HepG2 (cell line): Measurements from ENCODE around the gene TPRG1L. TPM values are rescaled to one million over a fixed set of nuclear protein-coding genes. Genes with fewer than 3 reads are reported as not detected.

Source experiments
- ATAC-seq: fragments of 200-7000 bp; cut with Tn5 transposase; 3 replicates; pipeline ENCODE4 v1.9.1; 2020; ENCODE audit warnings: mild to moderate bottlenecking, moderate library complexity
- BruUV-seq: library from RNA; stranded (reverse); fragments of 400-500 nt; replicated peaks from 2 replicates; lab custom pipeline; 2021; lab: Mats Ljungman, UMichigan
- CTCF ChIA-PET: fragments of 300-600 bp; formaldehyde crosslinking; extraction: SDS; loops from one replicate; lab custom pipeline; 2021; ENCODE audit warnings: low total read pairs, inconsistent platforms, low intra/inter-chr PET ratio; lab: Yijun Ruan, JAX
- POLR2A ChIA-PET: fragments of 350-600 bp; sonication (Branson Sonifier 250); formaldehyde crosslinking; loops from one replicate; lab custom pipeline; 2020; ENCODE audit warnings: antibody characterized with exemption, inconsistent platforms; lab: Yijun Ruan, JAX
- DNase-seq: peaks from one replicate; pipeline ENCODE4 v3.0.0-alpha.2; 2015; ENCODE audit warnings: low spot score
- FAIRE-seq: peaks from 3 replicates; lab custom pipeline; 2011; peaks lifted over from hg19 to GRCh38; lab: Jason Lieb, UNC
- H2AFZ ChIP-seq: one replicate; pipeline ENCODE4 v1.6.1; 2011; ENCODE audit warnings: low read length, inconsistent platforms
- H3K27ac ChIP-seq: fragments of 300-600 bp; 3 replicates; pipeline ENCODE4 v1.8.0; 2011; ENCODE audit warnings: mixed run types, mild to moderate bottlenecking, mixed read lengths, low read length, inconsistent platforms; ENCODE audit not compliant: insufficient read depth; ENCODE audit errors: extremely low read length
- H3K27me3 ChIP-seq, 2 experiments: fragments of 200-600 bp in 1 of 2; 2 replicates in 1 of 2; 3 replicates in 1 of 2; pipeline versions ENCODE4 v1.6.0 to v1.8.0; 2011; ENCODE audit warnings: low read length in 2 of 2, mild to moderate bottlenecking in 2 of 2, moderate library complexity in 2 of 2, inconsistent platforms in 1 of 2; ENCODE audit not compliant: insufficient read depth in 2 of 2, control insufficient read depth in 1 of 2
- H3K36me3 ChIP-seq, 2 experiments: fragments of 200-600 bp in 1 of 2; replicated peaks in 1 of 2; 2 replicates in 1 of 2; 3 replicates in 1 of 2; pipeline versions ENCODE4 v1.5.1 to v1.8.0; 2011; ENCODE audit warnings: low read length in 2 of 2, inconsistent platforms in 1 of 2; ENCODE audit not compliant: insufficient read depth in 2 of 2, control insufficient read depth in 1 of 2
- H3K4me1 ChIP-seq: 2 replicates; pipeline ENCODE4 v1.5.1; 2012; ENCODE audit warnings: low read length, inconsistent platforms; ENCODE audit not compliant: insufficient read depth
- H3K4me2 ChIP-seq: 2 replicates; pipeline ENCODE4 v1.6.0; 2011; ENCODE audit warnings: low read depth, low read length, inconsistent platforms
- H3K4me3 ChIP-seq, 3 experiments: fragments of 200-600 bp in 1 of 3; sonication (generic), shearing (Covaris generic) in 1 of 3; replicated peaks in 1 of 3; 2 replicates each; pipeline ENCODE4 v1.5.1; 2011 to 2016; ENCODE audit warnings: low read length in 3 of 3, inconsistent platforms in 2 of 3, low read depth in 2 of 3, mild to moderate bottlenecking in 2 of 3, control low read depth in 1 of 3, mixed read lengths in 1 of 3; ENCODE audit not compliant: insufficient read depth in 1 of 3
- H3K79me2 ChIP-seq: one replicate; pipeline ENCODE4 v1.6.1; 2011; ENCODE audit warnings: low read length, inconsistent platforms; ENCODE audit not compliant: insufficient read depth
- H3K9ac ChIP-seq: 2 replicates; pipeline ENCODE4 v1.6.0; 2011; ENCODE audit warnings: mild to moderate bottlenecking, low read depth, low read length, inconsistent platforms; ENCODE audit not compliant: insufficient read depth
- H3K9me3 ChIP-seq: 2 replicates; pipeline ENCODE4 v1.5.1; 2012; ENCODE audit warnings: mild to moderate bottlenecking, low read length
- H4K20me1 ChIP-seq: 2 replicates; pipeline ENCODE4 v1.6.0; 2011; ENCODE audit warnings: inconsistent platforms, mild to moderate bottlenecking, low read length, moderate library complexity; ENCODE audit not compliant: insufficient read depth
- ATF7 ChIP-seq, 2 experiments: fragments of 450-650 bp in 1 of 2; sonication (generic) in 1 of 2; formaldehyde crosslinking in 1 of 2; IDR thresholded peaks; 2 replicates each; pipeline versions ENCODE4 v1.4.0 to v1.6.1; 2016 to 2020; ENCODE audit warnings: antibody characterized with exemption in 1 of 2, mild to moderate bottlenecking in 1 of 2, missing genetic modification reagents in 1 of 2
- EZH2 ChIP-seq: conservative IDR thresholded peaks from 2 replicates; pipeline ENCODE4 v1.6.1; 2012; ENCODE audit warnings: mild to moderate bottlenecking, low read depth, low read length, moderate library complexity
- ZHX2 ChIP-seq, 2 experiments: sonication (generic) in 1 of 2; formaldehyde crosslinking in 1 of 2; IDR thresholded peaks; 2 replicates each; pipeline versions ENCODE4 v1.6.1 to v1.9.0; 2014 to 2022; ENCODE audit warnings: antibody characterized with exemption in 1 of 2, borderline replicate concordance in 1 of 2, inconsistent platforms in 1 of 2, low read depth in 1 of 2, missing genetic modification reagents in 1 of 2
- WGBS: methylation state at CpG from one replicate; pipeline ENCODE4 v1.1.6; 2017; ENCODE audit warnings: low lambda C conversion rate; 5-methylcytosine and 5-hydroxymethylcytosine counted together
- in situ Hi-C: cut with HindIII; loops from 2 replicates; pipeline ENCODE4 v1.10.0; 2017; ENCODE audit warnings: low pct_unique_long_range_greater_than_20kb; ENCODE audit not compliant: extremely low pct_ligation_motif_present
- intact Hi-C: fragments of 100-400 bp; cut with micrococcal nuclease; formaldehyde crosslinking; loops from one replicate; pipeline ENCODE4 v1.10.0; 2022; ENCODE audit not compliant: unreplicated experiment
- polyA plus RNA-seq, 8 experiments: library from polyadenylated mRNA; depleted of rRNA in 3 of 8; stranded (reverse) in 7 of 8; unstranded in 1 of 8; fragments of >200 nt; fragmentation: Illumina TruSeq in 4 of 8; extraction: Trizol in 4 of 8; gene quantifications; 2 replicates each; pipeline versions ENCODE4 v1.2.1 to v1.2.3, GENCODE V29; 2011 to 2016; ENCODE audit warnings: low read depth in 4 of 8, missing spikeins in 1 of 8, mixed read lengths in 1 of 8; ENCODE audit not compliant: insufficient read depth in 1 of 8
- total RNA-seq, 5 experiments: library from RNA; depleted of rRNA; stranded (reverse); fragments of >200 nt; fragmentation: Illumina TruSeq; extraction: Trizol; gene quantifications; 2 replicates each; pipeline ENCODE4 v1.2.3, GENCODE V29; 2016; ENCODE audit warnings: low read depth in 1 of 5

The TPRG1L gene
- total and polyA plus RNA-seq, 2 of the 13 experiments (the other 11 are each of a cell fraction or from before 2014, with no cell fraction given), result 21.3 to 37.4 TPM

DNA sequence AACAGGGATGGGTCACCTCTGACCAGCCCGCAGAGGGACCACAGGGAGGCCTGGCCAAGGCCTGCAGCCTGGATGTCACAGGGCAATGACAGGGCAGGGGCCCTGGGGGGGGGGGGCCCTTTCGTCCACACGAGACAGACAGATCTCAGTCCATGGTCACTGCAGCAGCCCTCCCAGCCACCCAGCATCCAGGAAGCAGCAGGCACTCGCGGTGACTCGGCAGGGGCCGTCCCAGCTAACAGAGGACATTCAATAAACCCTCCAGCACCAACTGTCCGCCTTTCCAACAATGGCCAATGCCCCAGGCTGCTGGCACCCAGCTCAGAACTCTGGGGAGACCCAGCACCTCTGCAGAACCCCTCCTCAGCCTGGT is 46.4 kb upstream of the TPRG1L start:
- 60% methylated on average over 1 of the region's 8 CpGs for WGBS
- in situ Hi-C loops (no loop called here), intact Hi-C loops (no loop called here)
- FAIRE-seq (no peak), ATAC-seq (no peak), DNase-seq (no peak)
- Histone ChIP-seq H3K79me2 (no peaks in the 10 kb centered on the region), H3K9ac (no peak overlapping the region), H3K36me3 (no peaks in the 10 kb centered on the region), H3K4me3 (no peak overlapping the region), H3K27me3 (peaks cover 19 to 45% of the 10 kb centered on the region in 2 experiments), H3K27ac (no peak overlapping the region), H3K9me3 (no peaks in the 10 kb centered on the region), H3K4me1 (no peaks in the 10 kb centered on the region), H4K20me1 (no peaks in the 10 kb centered on the region), H2AFZ (no peak overlapping the region), H3K4me2 (no peak overlapping the region)
- 0 out of 2 replicates have a peak, but pooled peaks have one; percentile 8 for TF ChIP-seq EZH2
- no peak for TF ChIP-seq ATF7 (IDR thresholded peaks at IDR 0.05)
- TF ChIP-seq ATF7 (CRISPR knock-in tag; IDR thresholded peaks at IDR 0.05), result no peak
- TF ChIP-seq ZHX2 (IDR thresholded peaks at IDR 0.05; ENCODE audit: low read depth), result no peak
- no peak for TF ChIP-seq ZHX2 (CRISPR knock-in tag; IDR thresholded peaks at IDR 0.05; ENCODE audit: borderline replicate concordance)
- BruUV-seq, result no TSS peak
- POLR2A ChIA-PET, result no interaction called here
- CTCF ChIA-PET, result no interaction called here
